Gastrocnemius medialis (tissue), 4 donors: ENCODE results near the gene PTPRE.

Source experiments
- CTCF ChIP-seq, 5 experiments: fragments of 450-650 bp in 3 of 5; fragments of 200-600 bp in 2 of 5; sonication (generic) in 2 of 5; IDR thresholded peaks in 4 of 5; conservative IDR thresholded peaks in 1 of 5; 1 replicate in 4 of 5; 2 replicates in 1 of 5; pipeline ENCODE4 v1.5.1; 2016 to 2019; ENCODE audit warnings: antibody characterized with exemption in 5 of 5, mild to moderate bottlenecking in 3 of 5, moderate library complexity in 3 of 5
- POLR2A ChIP-seq, 2 donors: fragments of 450-650 bp; IDR thresholded peaks; one replicate each; pipeline ENCODE4 v1.6.1; 2017; ENCODE audit warnings: antibody characterized with exemption in 2 of 2, mild to moderate bottlenecking in 2 of 2, moderate library complexity in 2 of 2

DNA sequence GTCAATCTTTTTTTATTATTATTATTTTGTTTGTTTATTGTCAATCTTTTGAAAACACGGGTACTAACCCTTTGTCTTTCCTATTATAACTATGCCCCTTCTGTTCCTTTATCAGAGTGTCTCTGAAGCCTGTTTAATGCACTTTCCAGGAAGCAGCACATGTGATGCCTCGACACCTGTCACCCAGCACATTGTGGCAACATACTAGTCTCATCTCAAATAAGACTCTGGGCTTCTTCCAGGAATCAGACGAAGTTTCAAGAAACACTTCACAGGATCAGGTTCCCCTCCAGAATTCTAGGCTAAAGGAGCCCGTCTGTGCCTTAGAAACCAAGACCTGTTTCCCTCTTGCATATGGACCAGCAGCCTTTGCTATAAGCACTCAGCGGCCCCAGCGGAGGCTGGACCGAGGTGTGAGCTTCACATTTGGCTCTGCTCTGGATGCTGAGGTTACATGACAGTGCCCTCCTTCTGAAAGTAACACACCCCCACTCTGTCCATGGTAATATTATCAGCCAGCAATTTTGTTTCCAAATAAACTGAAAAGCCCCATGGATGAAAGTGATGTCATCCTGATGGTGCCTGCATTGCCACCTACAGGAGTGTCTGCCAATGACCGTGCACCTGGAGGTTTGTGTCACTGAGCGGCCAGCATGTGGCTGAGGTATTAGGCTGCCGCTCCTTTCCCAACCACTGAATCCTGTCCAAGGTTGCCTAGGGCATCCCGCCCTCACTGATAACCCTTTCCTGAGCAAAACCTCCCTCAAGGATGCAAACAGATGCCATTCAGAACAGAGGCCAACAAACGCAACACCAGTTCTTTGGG, 181.2 kb downstream of the PTPRE start:
- TF ChIP-seq CTCF (IDR thresholded peaks at IDR 0.05 in 4 of 5, conservative IDR thresholded peaks at IDR 0.05 in 1 of 5): no peak
- TF ChIP-seq POLR2A (IDR thresholded peaks at IDR 0.05): no peak
